HCT116 (cell line): Measurements from ENCODE around the gene REN. TPM values are rescaled to one million over a fixed set of nuclear protein-coding genes. Genes with fewer than 3 reads are reported as not detected.

Experiments
- ATAC-seq: fragments of 200-7000 bp; cut with Tn5 transposase; 2 replicates; pipeline ENCODE4 v1.9.1; 2020; ENCODE audit warnings: mild to moderate bottlenecking, moderate library complexity
- BruUV-seq: library from RNA; stranded (reverse); fragments of 400-500 nt; replicated peaks from 2 replicates; lab custom pipeline; 2021; lab: Mats Ljungman, UMichigan
- CTCF ChIA-PET: fragments of 300-600 bp; sonication (Branson Sonifier 250); formaldehyde crosslinking; loops from one replicate; lab custom pipeline; 2021; ENCODE audit warnings: antibody characterized with exemption; lab: Charles Lee
- POLR2A ChIA-PET: fragments of 300-600, 350-600 bp; sonication (Branson Sonifier 250); formaldehyde crosslinking; loops from one replicate; lab custom pipeline; 2021; ENCODE audit warnings: antibody characterized with exemption; lab: Charles Lee
- RAD21 ChIA-PET, 2 experiments: fragments of 300-600 bp; sonication (Branson Sonifier 250); formaldehyde crosslinking; loops; one replicate each; lab custom pipeline; 2023; ENCODE audit warnings: low total read pairs in 2 of 2; ENCODE audit not compliant: uncharacterized antibody in 2 of 2, unreplicated experiment in 2 of 2, low non-redundant PET in 1 of 2; lab: Charles Lee
- DNase-seq: peaks from one replicate; pipeline ENCODE4 v3.0.0-alpha.2; 2010; ENCODE audit warnings: low read depth, low spot score
- H2AFZ ChIP-seq: fragments of 200-600 bp; shearing (Covaris generic), sonication (generic); 2 replicates; pipeline ENCODE4 v1.6.1; 2017; ENCODE audit warnings: low read depth, mixed run types, mixed read lengths, antibody characterized with exemption, low read length; ENCODE audit not compliant: poor library complexity, severe bottlenecking
- H3K27ac ChIP-seq: 2 replicates; pipeline ENCODE4 v1.5.1; 2012; ENCODE audit warnings: low read depth, low read length
- H3K27me3 ChIP-seq: fragments of 200-600 bp; sonication (generic); 2 replicates; pipeline ENCODE4 v1.6.1; 2016; ENCODE audit warnings: mixed run types, low read length, mixed read lengths; ENCODE audit not compliant: insufficient read depth
- H3K36me3 ChIP-seq, 2 experiments: fragments of 200-500 bp in 1 of 2; fragments of 200-600 bp in 1 of 2; sonication (Bioruptor generic) in 1 of 2; sonication (generic) in 1 of 2; 2 replicates each; pipeline versions ENCODE4 v1.5.1 to v1.6.1; 2014 to 2016; ENCODE audit warnings: low read length in 2 of 2, inconsistent platforms in 1 of 2, mixed read lengths in 1 of 2, mixed run types in 1 of 2; ENCODE audit not compliant: insufficient read depth in 2 of 2, control insufficient read depth in 1 of 2
- H3K4me1 ChIP-seq, 2 experiments: fragments of 200-600 bp in 1 of 2; sonication (generic) in 1 of 2; 2 replicates each; pipeline versions ENCODE4 v1.5.1 to v1.6.1; 2012 to 2017; ENCODE audit warnings: low read length in 2 of 2, inconsistent platforms in 1 of 2, mild to moderate bottlenecking in 1 of 2, mixed read lengths in 1 of 2, mixed run types in 1 of 2, moderate library complexity in 1 of 2; ENCODE audit not compliant: insufficient read depth in 2 of 2, control insufficient read depth in 1 of 2
- H3K4me2 ChIP-seq: fragments of 200-600 bp; sonication (generic); 2 replicates; pipeline ENCODE4 v1.6.1; 2017; ENCODE audit warnings: mixed run types, low read length, mixed read lengths
- H3K4me3 ChIP-seq, 2 experiments: fragments of 200-600 bp in 1 of 2; sonication (generic) in 1 of 2; replicated peaks in 1 of 2; 2 replicates each; pipeline ENCODE4 v1.5.1; 2011 to 2016; ENCODE audit warnings: low read length in 2 of 2, control low read depth in 1 of 2, low read depth in 1 of 2, mild to moderate bottlenecking in 1 of 2, mixed read lengths in 1 of 2, mixed run types in 1 of 2
- H3K79me2 ChIP-seq: fragments of 200-600 bp; sonication (generic); 2 replicates; pipeline ENCODE4 v1.6.1; 2017; ENCODE audit warnings: mild to moderate bottlenecking, mixed run types, low read length, moderate library complexity, mixed read lengths; ENCODE audit not compliant: insufficient read depth
- H3K9ac ChIP-seq: fragments of 200-600 bp; sonication (generic); 2 replicates; pipeline ENCODE4 v1.6.1; 2016; ENCODE audit warnings: low read length, mixed read lengths
- H3K9me2 ChIP-seq: fragments of 200-600 bp; sonication (generic), shearing (Covaris generic); 2 replicates; pipeline ENCODE4 v1.6.1; 2017; ENCODE audit warnings: mixed run types, mild to moderate bottlenecking, moderate library complexity; ENCODE audit not compliant: insufficient read depth
- H3K9me3 ChIP-seq, 2 experiments: fragments of 200-500 bp in 1 of 2; fragments of 200-600 bp in 1 of 2; sonication (Bioruptor generic) in 1 of 2; sonication (generic) in 1 of 2; 2 replicates each; pipeline ENCODE4 v1.6.1; 2014 to 2017; ENCODE audit warnings: low read length in 2 of 2, mixed read lengths in 2 of 2, inconsistent platforms in 1 of 2, low read depth in 1 of 2, mild to moderate bottlenecking in 1 of 2, mixed run types in 1 of 2, moderate library complexity in 1 of 2; ENCODE audit not compliant: control insufficient read depth in 1 of 2, insufficient read depth in 1 of 2
- H4K20me1 ChIP-seq: fragments of 200-600 bp; sonication (generic), shearing (Covaris generic); 2 replicates; pipeline ENCODE4 v1.6.1; 2017; ENCODE audit warnings: mixed run types, mild to moderate bottlenecking, moderate library complexity; ENCODE audit not compliant: insufficient read depth
- CBX3 ChIP-seq: IDR thresholded peaks from 2 replicates; pipeline ENCODE4 v1.6.1; 2012; ENCODE audit warnings: low read depth
- CEBPB ChIP-seq: IDR thresholded peaks from 2 replicates; pipeline ENCODE4 v1.6.1; 2012; ENCODE audit warnings: low read depth
- CTCF ChIP-seq, 3 experiments: fragments of 200-600 bp in 1 of 3; sonication (generic) in 1 of 3; IDR thresholded peaks in 2 of 3; conservative IDR thresholded peaks in 1 of 3; 2 replicates each; pipeline ENCODE4 v1.5.1; 2012 to 2017; ENCODE audit warnings: low read depth in 2 of 3, low read length in 2 of 3, antibody characterized with exemption in 1 of 3, borderline replicate concordance in 1 of 3, control low read depth in 1 of 3, mild to moderate bottlenecking in 1 of 3, mixed read lengths in 1 of 3, mixed run types in 1 of 3, moderate library complexity in 1 of 3; ENCODE audit not compliant: insufficient read depth in 1 of 3
- POLR2A ChIP-seq: IDR thresholded peaks from 2 replicates; pipeline ENCODE4 v1.7.0; 2011; ENCODE audit warnings: borderline replicate concordance; ENCODE audit not compliant: insufficient read depth, insufficient read length; ENCODE audit errors: extremely low read depth
- SRF ChIP-seq: IDR thresholded peaks from 2 replicates; pipeline ENCODE4 v1.6.1; 2012; ENCODE audit warnings: low read depth
- ZBTB33 ChIP-seq: IDR thresholded peaks from 2 replicates; pipeline ENCODE4 v1.6.1; 2011; ENCODE audit warnings: mild to moderate bottlenecking, low read length, moderate library complexity; ENCODE audit not compliant: insufficient replicate concordance; ENCODE audit errors: extremely low read depth
- ZNF274 ChIP-seq: fragments of 200-500 bp; sonication (Bioruptor generic); IDR thresholded peaks from 2 replicates; pipeline ENCODE4 v1.6.1; 2014; ENCODE audit warnings: mild to moderate bottlenecking, low read depth, low read length, inconsistent platforms
- intact Hi-C: fragments of 100-400 bp; cut with micrococcal nuclease; formaldehyde crosslinking; loops from 2 replicates; pipeline ENCODE4 v1.10.0; 2022
- total RNA-seq: library from RNA; stranded (reverse); gene quantifications from one replicate; pipeline ENCODE4 v1.2.1, GENCODE V29; 2021; ENCODE audit not compliant: unreplicated experiment

The REN gene
- total RNA-seq, 1 experiment from 2014 or later = 0.47 TPM

GRCh38 chr1:204194080-204194479, 27.9 kb upstream of the REN start (continued):
- TF ChIP-seq CTCF (IDR thresholded peaks at IDR 0.05 in 2 of 3, conservative IDR thresholded peaks at IDR 0.05 in 1 of 3; ENCODE audit: borderline replicate concordance in 1 of 3, insufficient read depth in 1 of 3, low read depth in 2 of 3, low read length in 2 of 3) (no peak), SRF (no peak), ZBTB33 (no peak)

GRCh38 chr1:204192589-204193352, 26.6 kb upstream of the REN start:
- Histone ChIP-seq H3K27me3 (no peaks in the 10 kb centered on the region), H3K4me2 (no peak overlapping the region)
- RAD21 ChIA-PET = no interaction called here
- TF ChIP-seq CBX3 = no peak
- TF ChIP-seq POLR2A = no peak
- no peak for TF ChIP-seq SRF
- no peak for TF ChIP-seq CEBPB
- no peak for TF ChIP-seq ZNF274
- TF ChIP-seq, all 23 proteins: peak for 0
- Histone ChIP-seq H3K9ac (no peak overlapping the region), H3K4me3 (no peak overlapping the region), H2AFZ (no peak overlapping the region), H3K4me1 (peaks cover 0 to 25% of the 10 kb centered on the region in 2 experiments; a peak in 2 of 4 replicates), H3K9me2 (no peaks in the 10 kb centered on the region), H3K79me2 (no peaks in the 10 kb centered on the region), H3K9me3 (no peaks in the 10 kb centered on the region), H3K27ac (no peak overlapping the region), H4K20me1 (no peaks in the 10 kb centered on the region), H3K36me3 (no peaks in the 10 kb centered on the region)
- POLR2A ChIA-PET = no interaction called here
- DNase-seq = no peak
- CTCF ChIA-PET = interaction anchor here (1.4 kb wide), 1 partner anchor 20 kb away, joined by 4 read pairs; no protein-coding TSS in a partner anchor
- ATAC-seq = no peak
- no TSS peak for BruUV-seq
- intact Hi-C loops = no loop called here
